LNCaP clone FGC (cell line): ENCODE data around the gene CRKL.

Experiments used
- DNase-seq: peaks from one replicate; pipeline ENCODE4 v3.0.0-alpha.2; 2011; ENCODE audit warnings: low read depth
- H3K4me3 ChIP-seq: 2 replicates; pipeline ENCODE4 v1.5.1; 2011; ENCODE audit warnings: mild to moderate bottlenecking, low read depth, low read length, control low read depth
- TF ChIP-seq, protein P1 (sequence below): IDR thresholded peaks from 2 replicates; pipeline ENCODE4 v1.5.1; 2012; ENCODE audit warnings: mild to moderate bottlenecking; ENCODE audit not compliant: control insufficient read depth, insufficient read depth; ENCODE audit errors: extremely low read depth

CRKL gene

DNA sequence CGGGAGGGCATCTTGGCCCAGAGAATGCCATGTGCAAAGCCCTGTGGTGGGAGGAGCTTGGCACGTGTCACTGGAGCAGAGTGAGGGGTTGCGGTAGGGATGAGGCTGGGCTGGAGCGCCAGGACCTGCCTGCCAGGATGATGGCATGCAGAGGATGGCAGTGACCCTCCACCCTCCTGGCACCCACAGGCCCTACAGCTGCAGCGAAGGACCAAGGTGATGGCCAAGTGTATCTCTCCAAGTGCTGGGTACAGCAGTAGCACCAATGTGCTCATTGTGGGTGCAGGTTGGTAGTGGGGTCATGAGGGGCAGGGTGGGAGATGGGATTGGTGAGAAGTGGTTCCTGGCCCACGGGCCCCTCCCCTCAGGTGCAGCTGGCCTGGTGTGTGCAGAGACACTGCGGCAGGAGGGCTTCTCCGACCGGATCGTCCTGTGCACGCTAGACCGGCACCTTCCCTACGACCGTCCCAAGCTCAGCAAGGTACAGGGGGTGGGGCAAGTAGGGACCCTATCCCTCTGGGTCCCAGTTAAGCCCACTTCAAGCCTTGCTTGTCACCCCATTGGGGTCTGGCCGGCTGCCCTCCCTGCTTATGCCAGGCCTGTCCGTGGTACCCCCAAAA lies 57.2 kb downstream of the CRKL start:
- H3K4me3 ChIP-seq, result no peak overlapping the region
- DNase-seq, result no peak
- TF ChIP-seq, protein P1, sequence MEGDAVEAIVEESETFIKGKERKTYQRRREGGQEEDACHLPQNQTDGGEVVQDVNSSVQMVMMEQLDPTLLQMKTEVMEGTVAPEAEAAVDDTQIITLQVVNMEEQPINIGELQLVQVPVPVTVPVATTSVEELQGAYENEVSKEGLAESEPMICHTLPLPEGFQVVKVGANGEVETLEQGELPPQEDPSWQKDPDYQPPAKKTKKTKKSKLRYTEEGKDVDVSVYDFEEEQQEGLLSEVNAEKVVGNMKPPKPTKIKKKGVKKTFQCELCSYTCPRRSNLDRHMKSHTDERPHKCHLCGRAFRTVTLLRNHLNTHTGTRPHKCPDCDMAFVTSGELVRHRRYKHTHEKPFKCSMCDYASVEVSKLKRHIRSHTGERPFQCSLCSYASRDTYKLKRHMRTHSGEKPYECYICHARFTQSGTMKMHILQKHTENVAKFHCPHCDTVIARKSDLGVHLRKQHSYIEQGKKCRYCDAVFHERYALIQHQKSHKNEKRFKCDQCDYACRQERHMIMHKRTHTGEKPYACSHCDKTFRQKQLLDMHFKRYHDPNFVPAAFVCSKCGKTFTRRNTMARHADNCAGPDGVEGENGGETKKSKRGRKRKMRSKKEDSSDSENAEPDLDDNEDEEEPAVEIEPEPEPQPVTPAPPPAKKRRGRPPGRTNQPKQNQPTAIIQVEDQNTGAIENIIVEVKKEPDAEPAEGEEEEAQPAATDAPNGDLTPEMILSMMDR, result no peak

GRCh38 chr22:20975541-20976290 lies 58.5 kb downstream of the CRKL start:
- H3K4me3 ChIP-seq, result no peak overlapping the region
- TF ChIP-seq, protein P1, result no peak
- no peak for DNase-seq

- DNase-seq, result no peak
- TF ChIP-seq, protein P1, result no peak
- no peak overlapping the region for H3K4me3 ChIP-seq
These were observed 59.2 kb downstream of the CRKL start for GRCh38 chr22:20976291-20976877.

DNA sequence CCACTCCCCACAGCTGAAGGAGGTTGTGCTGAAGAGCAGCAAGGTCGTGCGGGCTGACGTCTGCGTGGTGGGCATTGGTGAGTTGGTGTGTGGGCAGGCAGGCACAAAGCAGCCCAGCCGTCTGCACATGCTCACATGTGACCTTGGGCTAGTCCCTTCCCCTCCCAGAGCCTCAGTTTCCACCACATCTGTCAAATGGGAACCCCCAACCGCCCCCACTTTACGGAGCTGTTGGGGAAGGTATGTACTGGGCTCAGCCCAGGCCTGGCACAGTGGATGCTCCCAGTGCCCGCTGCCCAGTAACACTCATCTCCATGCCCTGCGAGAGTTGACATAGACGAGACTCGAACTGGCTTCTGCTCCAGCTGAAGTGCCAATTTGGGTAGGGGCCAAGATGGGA lies 59.8 kb downstream of the CRKL start:
- TF ChIP-seq, protein P1, result no peak
- no peak for DNase-seq
- H3K4me3 ChIP-seq, result no peak overlapping the region

DNA sequence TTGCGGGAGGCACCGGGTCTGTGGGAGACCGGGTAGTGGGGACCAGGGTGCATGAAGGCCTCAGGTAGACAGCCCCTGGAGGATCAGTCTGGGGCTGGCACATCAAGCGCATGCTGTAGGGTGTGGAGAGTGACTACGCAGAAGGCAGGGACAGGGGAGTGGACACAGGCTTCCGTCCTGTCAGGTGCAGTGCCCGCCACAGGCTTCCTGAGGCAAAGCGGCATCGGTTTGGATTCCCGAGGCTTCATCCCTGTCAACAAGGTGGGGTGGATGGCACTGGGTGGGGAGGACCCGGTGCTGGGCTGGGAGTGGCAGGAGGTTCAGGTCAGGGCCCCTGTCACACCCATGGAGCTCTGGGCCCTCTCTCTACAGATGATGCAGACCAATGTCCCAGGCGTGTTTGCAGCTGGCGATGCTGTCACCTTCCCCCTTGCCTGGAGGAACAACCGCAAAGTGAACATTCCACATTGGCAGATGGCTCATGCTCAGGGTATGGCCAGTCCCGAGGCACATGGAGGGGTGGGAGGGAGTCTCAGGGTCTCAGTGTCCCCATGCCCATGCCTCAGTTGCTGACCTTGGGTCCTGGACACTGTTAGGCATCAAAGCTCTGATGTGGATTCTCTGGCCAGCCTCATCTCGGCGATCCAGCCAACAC lies 60.4 kb downstream of the CRKL start:
- H3K4me3 ChIP-seq, result no peak overlapping the region
- no peak for DNase-seq
- TF ChIP-seq, protein P1, result no peak

GRCh38 chr22:20978419-20978818 lies 61.2 kb downstream of the CRKL start:
- H3K4me3 ChIP-seq, result no peak overlapping the region
- no peak for DNase-seq
- TF ChIP-seq, protein P1, result no peak
